Measurements from ENCODE around the gene FAM120C.

DNA sequence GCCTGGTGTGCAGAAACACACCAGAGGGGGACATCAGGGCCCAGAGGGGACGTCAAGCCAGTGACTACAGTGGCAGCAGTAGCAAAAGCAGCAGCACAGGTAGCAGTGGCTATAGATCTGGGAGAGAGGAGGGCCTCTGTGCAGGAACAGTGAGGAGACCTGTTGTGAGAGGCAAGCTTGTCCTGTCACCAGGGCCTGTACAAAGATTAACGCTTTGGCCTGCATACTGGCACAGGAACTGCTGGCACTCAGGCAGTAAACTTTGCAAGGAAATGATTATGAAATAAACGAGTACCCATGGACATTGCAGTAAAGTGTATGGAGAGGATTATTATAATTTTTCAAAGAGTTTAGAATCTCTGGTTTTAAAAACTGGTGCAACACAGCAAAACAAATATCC is 133.3 kb downstream of the FAM120C start:
- TF ChIP-seq, protein P1, sequence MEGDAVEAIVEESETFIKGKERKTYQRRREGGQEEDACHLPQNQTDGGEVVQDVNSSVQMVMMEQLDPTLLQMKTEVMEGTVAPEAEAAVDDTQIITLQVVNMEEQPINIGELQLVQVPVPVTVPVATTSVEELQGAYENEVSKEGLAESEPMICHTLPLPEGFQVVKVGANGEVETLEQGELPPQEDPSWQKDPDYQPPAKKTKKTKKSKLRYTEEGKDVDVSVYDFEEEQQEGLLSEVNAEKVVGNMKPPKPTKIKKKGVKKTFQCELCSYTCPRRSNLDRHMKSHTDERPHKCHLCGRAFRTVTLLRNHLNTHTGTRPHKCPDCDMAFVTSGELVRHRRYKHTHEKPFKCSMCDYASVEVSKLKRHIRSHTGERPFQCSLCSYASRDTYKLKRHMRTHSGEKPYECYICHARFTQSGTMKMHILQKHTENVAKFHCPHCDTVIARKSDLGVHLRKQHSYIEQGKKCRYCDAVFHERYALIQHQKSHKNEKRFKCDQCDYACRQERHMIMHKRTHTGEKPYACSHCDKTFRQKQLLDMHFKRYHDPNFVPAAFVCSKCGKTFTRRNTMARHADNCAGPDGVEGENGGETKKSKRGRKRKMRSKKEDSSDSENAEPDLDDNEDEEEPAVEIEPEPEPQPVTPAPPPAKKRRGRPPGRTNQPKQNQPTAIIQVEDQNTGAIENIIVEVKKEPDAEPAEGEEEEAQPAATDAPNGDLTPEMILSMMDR (IDR thresholded peaks at IDR 0.05) = no peak
- TF ChIP-seq ZFX (IDR thresholded peaks at IDR 0.05; ENCODE audit: borderline replicate concordance) = no peak

Measured in 22Rv1 (cell line).